KMS-11 (cell line): ENCODE data around the gene GPR132.
"Not testable (repeated sequence)": the region's sequence is repeated elsewhere in the genome, so short reads cannot be mapped to it uniquely, and the experiment has no call there.

Source experiments
- H2AFZ ChIP-seq: fragments of 200-600 bp; sonication (generic); 2 replicates; pipeline ENCODE4 v1.6.1; 2016; ENCODE audit warnings: antibody characterized with exemption, mixed run types, low read depth
- H3K27ac ChIP-seq: fragments of 200-600 bp; sonication (generic); 2 replicates; pipeline ENCODE4 v1.6.1; 2016; ENCODE audit warnings: mild to moderate bottlenecking, mixed run types
- H3K27me3 ChIP-seq: fragments of 200-600 bp; sonication (generic); 2 replicates; pipeline ENCODE4 v1.6.1; 2017; ENCODE audit warnings: mild to moderate bottlenecking, low read depth, mixed run types, moderate library complexity; ENCODE audit not compliant: insufficient read depth
- H3K36me3 ChIP-seq: fragments of 200-600 bp; sonication (generic); 2 replicates; pipeline ENCODE4 v1.6.1; 2017; ENCODE audit warnings: mild to moderate bottlenecking, mixed run types; ENCODE audit not compliant: insufficient read depth
- H3K4me1 ChIP-seq: fragments of 200-600 bp; sonication (generic); 2 replicates; pipeline ENCODE4 v1.6.1; 2016; ENCODE audit warnings: mild to moderate bottlenecking, low read depth, mixed run types; ENCODE audit not compliant: poor library complexity, severe bottlenecking
- H3K4me2 ChIP-seq: fragments of 200-600 bp; sonication (generic); 2 replicates; pipeline ENCODE4 v1.7.0; 2016; ENCODE audit warnings: mild to moderate bottlenecking, mixed run types
- H3K4me3 ChIP-seq: fragments of 200-600 bp; sonication (generic); IDR thresholded peaks from 2 replicates; pipeline ENCODE4 v1.6.1; 2017; ENCODE audit warnings: low read depth, low read length, mixed read lengths; ENCODE audit not compliant: insufficient read depth
- H3K79me2 ChIP-seq: fragments of 200-600 bp; sonication (generic); 2 replicates; pipeline ENCODE4 v1.6.1; 2016; ENCODE audit warnings: low read depth, mixed run types; ENCODE audit not compliant: insufficient read depth
- H3K9ac ChIP-seq: fragments of 200-600 bp; sonication (generic); 2 replicates; pipeline ENCODE4 v1.6.1; 2016; ENCODE audit warnings: mild to moderate bottlenecking, mixed run types
- H4K20me1 ChIP-seq: fragments of 200-600 bp; sonication (generic); 2 replicates; pipeline ENCODE4 v1.6.1; 2016; ENCODE audit warnings: mild to moderate bottlenecking, mixed run types; ENCODE audit not compliant: insufficient read depth
- TF ChIP-seq, protein P1 (sequence below): fragments of 200-600 bp; sonication (generic); conservative IDR thresholded peaks from 2 replicates; pipeline ENCODE4 v1.6.1; 2017; ENCODE audit warnings: low read depth, mild to moderate bottlenecking, antibody characterized with exemption, low read length, moderate library complexity, mixed read lengths

GPR132 gene

DNA sequence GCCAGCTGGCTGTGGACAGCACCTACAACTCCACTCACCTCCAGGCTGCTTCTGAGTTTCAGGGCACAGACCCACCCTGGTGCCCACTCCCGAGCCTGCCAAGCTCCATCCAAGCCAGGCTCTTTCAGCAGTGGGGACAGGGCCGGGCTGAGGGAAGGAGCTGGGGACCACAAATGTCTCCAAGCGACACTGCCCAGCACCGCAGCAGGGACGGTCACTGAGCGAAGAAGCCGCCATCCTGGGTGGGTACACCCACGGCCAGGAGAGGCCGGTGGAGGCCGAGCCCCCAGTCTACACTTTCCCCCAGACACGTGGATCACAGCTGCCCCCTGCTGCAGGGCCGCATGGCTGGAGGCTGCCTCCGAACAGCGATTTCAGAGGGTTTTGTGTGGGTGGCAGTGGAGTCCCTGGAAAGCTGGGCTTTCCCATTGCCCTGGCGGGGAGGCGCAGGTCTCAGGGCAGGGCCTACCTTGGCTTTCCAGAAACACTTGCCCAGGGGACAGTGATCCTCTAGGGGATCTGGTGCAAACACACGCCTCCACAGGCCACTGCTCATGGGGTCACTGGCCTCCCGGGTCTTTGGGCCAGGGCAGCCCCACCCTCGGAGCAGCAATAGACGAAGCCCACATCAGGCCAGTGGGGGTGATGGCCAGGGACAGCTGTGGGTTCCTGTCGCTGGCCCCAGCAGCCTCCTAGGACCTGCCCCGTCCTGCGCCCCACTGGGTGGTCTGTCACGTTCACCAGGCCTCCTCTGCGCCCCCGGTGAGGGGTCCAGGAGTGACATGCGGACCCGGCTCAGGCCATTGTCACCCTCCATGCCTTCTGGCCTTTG lies 1.2 kb upstream of the GPR132 start:
- Histone ChIP-seq H3K27me3 (no peaks in the 10 kb centered on the region), H4K20me1 (no peaks in the 10 kb centered on the region), H3K79me2 (no peaks in the 10 kb centered on the region), H3K36me3 (no peaks in the 10 kb centered on the region), H3K9ac (no peak overlapping the region), H3K27ac (no peak overlapping the region), H3K4me3 (no peak overlapping the region), H2AFZ (no peak overlapping the region), H3K4me2 (no peak overlapping the region), H3K4me1 (peaks cover 29% of the 10 kb centered on the region)
- TF ChIP-seq, protein P1, sequence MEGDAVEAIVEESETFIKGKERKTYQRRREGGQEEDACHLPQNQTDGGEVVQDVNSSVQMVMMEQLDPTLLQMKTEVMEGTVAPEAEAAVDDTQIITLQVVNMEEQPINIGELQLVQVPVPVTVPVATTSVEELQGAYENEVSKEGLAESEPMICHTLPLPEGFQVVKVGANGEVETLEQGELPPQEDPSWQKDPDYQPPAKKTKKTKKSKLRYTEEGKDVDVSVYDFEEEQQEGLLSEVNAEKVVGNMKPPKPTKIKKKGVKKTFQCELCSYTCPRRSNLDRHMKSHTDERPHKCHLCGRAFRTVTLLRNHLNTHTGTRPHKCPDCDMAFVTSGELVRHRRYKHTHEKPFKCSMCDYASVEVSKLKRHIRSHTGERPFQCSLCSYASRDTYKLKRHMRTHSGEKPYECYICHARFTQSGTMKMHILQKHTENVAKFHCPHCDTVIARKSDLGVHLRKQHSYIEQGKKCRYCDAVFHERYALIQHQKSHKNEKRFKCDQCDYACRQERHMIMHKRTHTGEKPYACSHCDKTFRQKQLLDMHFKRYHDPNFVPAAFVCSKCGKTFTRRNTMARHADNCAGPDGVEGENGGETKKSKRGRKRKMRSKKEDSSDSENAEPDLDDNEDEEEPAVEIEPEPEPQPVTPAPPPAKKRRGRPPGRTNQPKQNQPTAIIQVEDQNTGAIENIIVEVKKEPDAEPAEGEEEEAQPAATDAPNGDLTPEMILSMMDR = no peak

DNA sequence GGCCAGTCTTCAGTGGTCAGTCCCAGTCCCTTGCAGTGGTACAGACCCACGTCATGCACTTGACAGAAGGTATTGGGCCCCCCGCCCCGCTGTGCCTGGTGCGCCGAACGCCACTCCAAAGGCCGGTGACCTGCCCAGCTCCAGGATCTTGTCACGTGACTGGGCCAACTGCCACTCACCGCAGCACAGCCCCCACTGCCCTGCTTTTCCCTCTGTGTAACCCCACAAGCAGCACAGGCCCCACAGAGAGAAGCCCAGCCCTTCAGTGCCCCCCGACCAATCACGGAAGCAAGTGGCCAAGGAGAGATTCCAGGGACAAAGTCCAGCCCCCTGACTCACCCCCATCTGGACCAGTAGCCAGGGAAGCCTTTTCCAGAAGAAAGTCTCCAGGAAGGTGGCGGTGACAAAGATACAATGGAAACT lies 498 bp downstream of the GPR132 start:
- TF ChIP-seq, protein P1 = no peak
- Histone ChIP-seq H3K36me3 (no peaks in the 10 kb centered on the region), H3K27ac (peak overlapping the region; percentile 45; the same call in 1 of the 2 replicates), H3K27me3 (no peaks in the 10 kb centered on the region), H3K4me1 (peaks cover 18% of the 10 kb centered on the region), H3K4me2 (peak overlapping the region; percentile 51), H3K79me2 (no peaks in the 10 kb centered on the region), H3K4me3 (no peak overlapping the region), H2AFZ (peak overlapping the region; percentile 64; the same call in 1 of the 2 replicates), H3K9ac (peak overlapping the region; percentile 53; the same call in 1 of the 2 replicates), H4K20me1 (no peaks in the 10 kb centered on the region)

DNA sequence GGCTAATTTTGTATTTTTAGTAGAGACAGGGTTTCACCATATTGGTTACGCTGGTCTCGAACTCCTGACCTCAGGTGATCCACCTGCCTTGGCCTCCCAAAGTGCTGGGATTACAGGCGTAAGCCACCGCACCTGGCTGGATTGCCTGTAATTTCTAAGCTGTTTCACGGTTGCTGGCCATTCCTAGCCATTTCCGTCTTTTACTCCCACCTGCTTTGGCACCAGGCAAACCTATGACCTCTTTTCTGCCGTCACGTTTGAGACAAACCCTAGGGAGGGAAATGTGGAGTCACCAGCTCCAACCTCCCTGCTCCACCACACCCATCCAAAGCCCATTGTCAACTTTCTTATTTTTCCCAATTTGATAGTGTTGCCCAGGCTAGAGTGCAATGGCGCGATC lies 1.2 kb downstream of the GPR132 start:
- no peaks in the 10 kb centered on the region for H3K27me3 ChIP-seq
- H4K20me1 ChIP-seq = no peaks in the 10 kb centered on the region
- TF ChIP-seq, protein P1 = no peak
- H3K4me2 ChIP-seq = no peak overlapping the region; the same call in 1 of the 2 replicates
- no peaks in the 10 kb centered on the region for H3K79me2 ChIP-seq
- H3K9ac ChIP-seq = no peak overlapping the region
- no peaks in the 10 kb centered on the region for H3K36me3 ChIP-seq
- H3K4me3 ChIP-seq = no peak overlapping the region
- no peak overlapping the region for H3K27ac ChIP-seq
- no peak overlapping the region for H2AFZ ChIP-seq
- H3K4me1 ChIP-seq = peaks cover 17% of the 10 kb centered on the region

DNA sequence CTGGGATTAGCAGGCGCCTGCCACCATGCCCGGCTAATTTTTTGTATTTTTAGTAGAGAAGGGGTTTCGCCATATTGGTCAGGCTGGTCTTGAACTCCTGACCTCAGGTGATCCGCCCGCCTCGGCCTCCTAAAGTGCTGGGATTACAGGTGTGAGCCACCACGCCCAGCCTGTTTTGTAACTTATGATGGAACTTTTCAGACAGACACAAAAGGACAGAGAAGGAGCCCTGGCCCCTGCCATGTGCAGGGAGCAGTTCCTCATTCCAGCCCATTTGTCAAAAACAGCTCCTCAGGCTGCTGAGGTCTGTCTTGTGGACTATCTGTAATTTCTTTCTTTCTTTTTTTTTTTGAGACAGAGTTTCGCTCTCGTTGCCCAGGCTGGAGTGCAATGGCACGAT lies 1.7 kb downstream of the GPR132 start:
- not testable (repeated sequence) for H3K27me3 ChIP-seq, H2AFZ ChIP-seq, H3K4me3 ChIP-seq, H4K20me1 ChIP-seq, H3K36me3 ChIP-seq, H3K79me2 ChIP-seq, H3K27ac ChIP-seq, H3K9ac ChIP-seq, H3K4me2 ChIP-seq
- peaks cover 17% of the 10 kb centered on the region for H3K4me1 ChIP-seq

DNA sequence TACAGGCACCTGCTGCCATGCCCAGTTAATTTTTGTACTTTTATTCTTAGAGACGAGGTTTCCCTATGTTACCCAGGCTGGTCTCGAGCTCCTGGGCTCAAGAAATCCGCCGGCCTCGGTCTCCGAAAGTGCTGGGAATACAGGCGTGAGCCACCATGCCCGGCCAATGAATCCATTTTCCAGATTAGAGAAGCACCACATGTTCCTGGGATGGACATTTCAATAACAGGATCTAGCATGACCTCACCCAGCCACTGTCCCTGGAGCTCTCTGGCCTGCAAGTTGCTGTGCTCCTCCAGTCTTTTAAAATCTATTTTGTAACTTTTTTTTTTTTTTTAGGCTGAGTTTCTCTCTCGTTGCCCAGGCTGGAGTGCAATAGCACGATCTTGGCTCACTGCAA lies 2.2 kb downstream of the GPR132 start:
- TF ChIP-seq, protein P1 = no peak
- H3K36me3 ChIP-seq = no peaks in the 10 kb centered on the region
- H3K27ac ChIP-seq = no peak overlapping the region
- H3K4me2 ChIP-seq = no peak overlapping the region
- no peak overlapping the region for H3K4me3 ChIP-seq
- H3K4me1 ChIP-seq = peaks cover 17% of the 10 kb centered on the region
- H3K27me3 ChIP-seq = no peaks in the 10 kb centered on the region
- no peaks in the 10 kb centered on the region for H3K79me2 ChIP-seq
- H3K9ac ChIP-seq = no peak overlapping the region
- no peaks in the 10 kb centered on the region for H4K20me1 ChIP-seq
- H2AFZ ChIP-seq = no peak overlapping the region
